H1 (cell line): ENCODE results near the gene KNDC1. TPM values are rescaled to one million over a fixed set of nuclear protein-coding genes. Genes with fewer than 3 reads are reported as not detected.

Experiments
- CTCF ChIA-PET: fragments of 300-600 bp; sonication (Branson Sonifier 250); formaldehyde crosslinking; loops from one replicate; lab custom pipeline; 2021; ENCODE audit not compliant: partially characterized antibody; lab: Charles Lee
- POLR2A ChIA-PET: fragments of 300-600 bp; sonication (Branson Sonifier 250); formaldehyde crosslinking; loops from one replicate; lab custom pipeline; 2021; ENCODE audit warnings: inconsistent platforms; ENCODE audit not compliant: partially characterized antibody; lab: Charles Lee
- DNase-seq, 2 experiments: peaks; one replicate each; pipeline versions ENCODE4 v3.0.0 to v3.0.0-alpha.2; 2010 to 2022; ENCODE audit warnings: low spot score in 2 of 2, low read depth in 1 of 2, mixed read lengths in 1 of 2
- FAIRE-seq: peaks from 2 replicates; lab custom pipeline; 2011; peaks lifted over from hg19 to GRCh38; lab: Jason Lieb, UNC
- H2AFZ ChIP-seq: 2 replicates; pipeline ENCODE4 v1.8.1; 2012; ENCODE audit warnings: low read length, inconsistent platforms
- H2AK5ac ChIP-seq: 2 replicates; pipeline ENCODE4 v1.6.1; 2013; ENCODE audit warnings: low read depth, low read length
- H2BK120ac ChIP-seq: replicated peaks from 2 replicates; pipeline ENCODE3; 2013; ENCODE audit warnings: low read depth, low read length, inconsistent platforms
- H2BK12ac ChIP-seq: 2 replicates; pipeline ENCODE4 v1.6.1; 2013; ENCODE audit warnings: low read depth, low read length
- H2BK15ac ChIP-seq: 2 replicates; pipeline ENCODE4 v1.6.1; 2013; ENCODE audit warnings: low read length
- H2BK20ac ChIP-seq: 2 replicates; pipeline ENCODE4 v1.6.1; 2013; ENCODE audit warnings: low read length
- H2BK5ac ChIP-seq: 2 replicates; pipeline ENCODE4 v1.6.1; 2013; ENCODE audit warnings: low read depth, low read length
- H3K14ac ChIP-seq: 2 replicates; pipeline ENCODE4 v1.6.1; 2013; ENCODE audit warnings: inconsistent platforms; ENCODE audit not compliant: insufficient read length
- H3K18ac ChIP-seq: 2 replicates; pipeline ENCODE4 v1.6.1; 2013; ENCODE audit warnings: low read length; ENCODE audit errors: extremely low read depth
- H3K23ac ChIP-seq: 2 replicates; pipeline ENCODE4 v1.6.1; 2013; ENCODE audit warnings: inconsistent platforms; ENCODE audit not compliant: insufficient read length
- H3K23me2 ChIP-seq: 2 replicates; pipeline ENCODE4 v1.6.1; 2013; ENCODE audit warnings: low read depth, low read length
- H3K27ac ChIP-seq: 2 replicates; pipeline ENCODE4 v1.6.1; 2011; ENCODE audit warnings: low read depth, low read length, inconsistent platforms
- H3K27me3 ChIP-seq, 4 experiments: replicated peaks in 1 of 4; 1 replicate in 1 of 4; 2 replicates in 3 of 4; pipeline versions ENCODE4 v1.6.1 to v1.8.1; 2011 to 2013; ENCODE audit warnings: low read length in 3 of 4, mild to moderate bottlenecking in 3 of 4, inconsistent platforms in 2 of 4, mixed read lengths in 2 of 4, moderate library complexity in 1 of 4; ENCODE audit not compliant: control insufficient read depth in 3 of 4, insufficient read depth in 3 of 4; ENCODE audit errors: extremely low read depth in 1 of 4
- H3K36me3 ChIP-seq, 4 experiments: 2 replicates each; pipeline versions ENCODE4 v1.6.1 to v1.8.1; 2011 to 2013; ENCODE audit warnings: mild to moderate bottlenecking in 4 of 4, low read length in 3 of 4, moderate library complexity in 2 of 4, control low read depth in 1 of 4, inconsistent platforms in 1 of 4; ENCODE audit not compliant: insufficient read depth in 4 of 4, control insufficient read depth in 2 of 4
- H3K4ac ChIP-seq: replicated peaks from 2 replicates; pipeline ENCODE3; 2013; ENCODE audit warnings: low read length, low read depth, mixed read lengths, inconsistent platforms; ENCODE audit not compliant: insufficient read length
- H3K4me1 ChIP-seq, 4 experiments: replicated peaks in 1 of 4; 1 replicate in 1 of 4; 2 replicates in 3 of 4; pipeline versions ENCODE4 v1.6.1 to v1.8.1; 2011 to 2013; ENCODE audit warnings: low read length in 3 of 4, inconsistent platforms in 2 of 4, mixed read lengths in 1 of 4; ENCODE audit not compliant: insufficient read depth in 4 of 4, control insufficient read depth in 3 of 4
- H3K4me2 ChIP-seq, 2 experiments: 2 replicates each; pipeline versions ENCODE4 v1.6.1 to v1.8.1; 2011 to 2013; ENCODE audit warnings: low read depth in 2 of 2, low read length in 2 of 2, control low read depth in 1 of 2, inconsistent platforms in 1 of 2, mild to moderate bottlenecking in 1 of 2; ENCODE audit not compliant: insufficient read depth in 1 of 2
- H3K4me3 ChIP-seq, 4 experiments: fragments of 200-600, 300-600 bp in 1 of 4; sonication (generic), shearing (Covaris generic), sonication (Bioruptor Twin) in 1 of 4; 2 replicates each; pipeline versions ENCODE4 v1.5.1 to v1.8.1; 2011 to 2016; ENCODE audit warnings: low read length in 4 of 4, low read depth in 3 of 4, control low read depth in 2 of 4, inconsistent platforms in 2 of 4, mild to moderate bottlenecking in 2 of 4, mixed read lengths in 1 of 4, moderate library complexity in 1 of 4; ENCODE audit not compliant: insufficient read depth in 2 of 4; ENCODE audit errors: extremely low read depth in 1 of 4
- H3K56ac ChIP-seq: replicated peaks from 2 replicates; pipeline ENCODE3; 2013; ENCODE audit warnings: low read depth, mild to moderate bottlenecking, mixed read lengths, low read length, inconsistent platforms; ENCODE audit not compliant: insufficient read length
- H3K79me1 ChIP-seq: 2 replicates; pipeline ENCODE4 v1.6.1; 2013; ENCODE audit warnings: low read depth, low read length, control low read depth
- H3K79me2 ChIP-seq, 2 experiments: 2 replicates each; pipeline versions ENCODE4 v1.6.1 to v1.8.1; 2012 to 2013; ENCODE audit warnings: low read length in 2 of 2, mild to moderate bottlenecking in 2 of 2, inconsistent platforms in 1 of 2; ENCODE audit not compliant: insufficient read depth in 2 of 2, control insufficient read depth in 1 of 2
- H3K9ac ChIP-seq, 4 experiments: replicated peaks in 1 of 4; 1 replicate in 1 of 4; 2 replicates in 3 of 4; pipeline versions ENCODE4 v1.6.1 to v1.8.1; 2011 to 2013; ENCODE audit warnings: low read depth in 3 of 4, low read length in 3 of 4, control low read depth in 2 of 4, mild to moderate bottlenecking in 2 of 4, moderate library complexity in 2 of 4, inconsistent platforms in 1 of 4; ENCODE audit errors: extremely low read depth in 1 of 4
- H3K9me3 ChIP-seq, 2 experiments: 2 replicates each; pipeline versions ENCODE4 v1.6.1 to v1.8.1; 2012 to 2013; ENCODE audit warnings: mild to moderate bottlenecking in 2 of 2, moderate library complexity in 2 of 2, control low read depth in 1 of 2, inconsistent platforms in 1 of 2, low read depth in 1 of 2, low read length in 1 of 2, mixed read lengths in 1 of 2; ENCODE audit not compliant: insufficient read depth in 2 of 2
- H4K20me1 ChIP-seq, 2 experiments: replicated peaks in 1 of 2; 2 replicates each; pipeline versions ENCODE3 to v1.8.1; 2011 to 2013; ENCODE audit warnings: inconsistent platforms in 2 of 2, low read length in 2 of 2, mild to moderate bottlenecking in 1 of 2; ENCODE audit not compliant: insufficient read depth in 2 of 2, control insufficient read depth in 1 of 2
- H4K5ac ChIP-seq: 2 replicates; pipeline ENCODE4 v1.6.1; 2013; ENCODE audit warnings: low read length, low read depth, mixed read lengths, inconsistent platforms; ENCODE audit not compliant: insufficient read length
- H4K8ac ChIP-seq: 2 replicates; pipeline ENCODE4 v1.8.0; 2013; ENCODE audit warnings: mild to moderate bottlenecking, moderate library complexity, low read length, inconsistent platforms; ENCODE audit not compliant: insufficient read depth; ENCODE audit errors: extremely low read depth
- H4K91ac ChIP-seq: replicated peaks from 2 replicates; pipeline ENCODE3; 2013; ENCODE audit warnings: low read length, mixed read lengths, inconsistent platforms; ENCODE audit not compliant: insufficient read length
- TAF1 ChIP-seq: IDR thresholded peaks from 2 replicates; pipeline ENCODE4 v1.6.1; 2011; ENCODE audit warnings: mild to moderate bottlenecking, low read depth, low read length
- YY1 ChIP-seq: IDR thresholded peaks from 2 replicates; pipeline ENCODE4 v1.6.1; 2011; ENCODE audit warnings: low read depth, mild to moderate bottlenecking, low read length
- whole genome bisulfite sequencing, 2 experiments: shearing (Covaris generic) in 1 of 2; methylation state at CpG; one replicate each; pipeline versions ENCODE4 v1.1.6 to v1.1.7; 2013 to 2015; ENCODE audit warnings: low lambda C conversion rate in 2 of 2, mixed read lengths in 2 of 2, inconsistent platforms in 1 of 2, low coverage in 1 of 2, missing lambda C conversion rate in 1 of 2; ENCODE audit not compliant: insufficient replicate concordance in 2 of 2, insufficient coverage in 1 of 2, insufficient read length in 1 of 2; ENCODE audit errors: extremely low coverage in 1 of 2, missing lambda C conversion rate in 1 of 2; 5-methylcytosine and 5-hydroxymethylcytosine counted together
- polyA plus RNA-seq, 7 experiments: library from polyadenylated mRNA; depleted of rRNA in 3 of 7; stranded (reverse) in 5 of 7; unstranded in 2 of 7; fragments of >200 nt in 5 of 7; fragments of 200-250 nt in 2 of 7; gene quantifications; 1 replicate in 5 of 7; 2 replicates in 1 of 7; 4 replicates in 1 of 7; pipeline versions ENCODE4 v1.2.1 to v1.2.3, GENCODE V29; 2011 to 2013; ENCODE audit warnings: missing spikeins in 2 of 7, mixed read lengths in 2 of 7
- total RNA-seq: library from RNA; stranded (reverse); fragmentation: NEBNext Ultra II Directional; extraction: Animal tissue kit (Norgen Biotek cat#: 25700); gene quantifications from 2 replicates; pipeline ENCODE4 v1.2.1, GENCODE V29; 2021

Gene KNDC1
- total and polyA plus RNA-seq, 2 of the 8 experiments (the other 6 are each of a cell fraction or from before 2014, with no cell fraction given): 7.5 to 16.7 TPM

DNA sequence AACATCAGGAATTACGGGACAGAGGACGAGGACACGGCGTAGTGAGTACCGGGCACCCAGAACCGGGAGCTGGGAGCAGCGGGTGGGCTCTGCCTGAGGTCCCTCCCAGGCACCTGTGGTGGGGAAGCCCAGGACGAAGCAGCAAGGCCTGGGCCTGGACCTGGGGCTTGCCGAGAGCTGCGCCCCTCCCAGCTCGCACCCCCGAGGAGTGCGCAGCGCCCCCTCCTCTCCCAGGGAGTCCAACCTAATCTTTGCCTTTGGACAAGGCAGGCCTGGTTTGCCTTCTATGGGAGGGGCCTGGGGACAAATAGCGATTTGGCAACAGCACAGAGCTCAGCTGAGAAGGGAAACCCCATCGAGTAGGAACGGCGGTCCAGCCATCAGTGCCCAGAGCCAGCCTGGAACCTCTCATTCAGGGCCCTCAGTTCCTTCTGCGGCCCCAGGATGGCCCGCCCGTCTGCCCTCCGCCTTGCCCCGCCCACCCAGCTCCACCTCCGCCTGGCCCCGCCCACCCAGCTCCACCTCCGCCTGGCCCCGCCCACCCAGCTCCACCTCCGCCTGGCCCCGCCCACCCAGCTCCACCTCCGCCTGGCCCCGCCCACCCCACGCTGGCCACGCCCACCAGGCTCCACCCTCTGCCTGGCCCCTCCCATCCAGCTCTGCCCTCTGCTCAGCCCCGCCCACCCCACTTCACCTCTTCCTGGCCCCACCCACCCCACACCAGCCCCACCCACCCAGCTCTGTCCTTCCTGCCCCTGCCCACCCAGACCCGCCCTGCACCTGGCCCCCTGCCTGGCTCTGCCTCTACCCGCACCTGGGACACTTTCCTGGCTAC, 32.5 kb upstream of the KNDC1 start:
- H2AK5ac ChIP-seq: no peak overlapping the region
- no peak overlapping the region for H2BK5ac ChIP-seq
- H3K36me3 ChIP-seq: no peaks in the 10 kb centered on the region
- no peak overlapping the region for H2BK12ac ChIP-seq
- no peak overlapping the region for H3K18ac ChIP-seq
- no peak for FAIRE-seq
- ChIA-PET CTCF (interaction anchor here (0.8 to 1.7 kb wide), 6 partner anchors 16 to 223 kb away, joined by 3 to 6 read pairs (median 4); no protein-coding TSS in a partner anchor), POLR2A (interaction anchor here (0.7 kb wide), 1 partner anchor 30 kb away, joined by 3 read pairs; no protein-coding TSS in a partner anchor)
- no peak overlapping the region for H3K4ac ChIP-seq
- no peaks in the 10 kb centered on the region for H3K79me1 ChIP-seq
- no peak overlapping the region for H2BK15ac ChIP-seq
- H3K4me2 ChIP-seq: no peak overlapping the region
- no peak overlapping the region for H2AFZ ChIP-seq
- no peak overlapping the region for H3K23ac ChIP-seq
- peak in 1 of 2 experiments; percentile 88 for DNase-seq
- no peak overlapping the region for H3K9ac ChIP-seq
- H3K27me3 ChIP-seq: no peaks in the 10 kb centered on the region
- no peak overlapping the region for H3K14ac ChIP-seq
- H4K20me1 ChIP-seq: peaks cover 0 to 8% of the 10 kb centered on the region in 2 experiments
- no peak overlapping the region; the same call in 1 of the 2 replicates for H4K8ac ChIP-seq
- H3K4me3 ChIP-seq: no peak overlapping the region
- H3K9me3 ChIP-seq: peaks cover 0 to 5% of the 10 kb centered on the region in 2 experiments; a peak in 1 of 4 replicates
- H3K27ac ChIP-seq: no peak overlapping the region
- TF ChIP-seq TAF1 (0 out of 2 replicates have a peak, but pooled peaks have one; percentile 36), YY1 (no peak)
- no peak overlapping the region for H2BK120ac ChIP-seq
- 0 out of 2 replicates have a peak, but pooled peaks cover 4% of the 10 kb centered on the region for H3K23me2 ChIP-seq
- no peak overlapping the region for H4K91ac ChIP-seq
- 90% methylated on average over 16 of the region's 36 CpGs; no CpG with 5 or more reads in 1 of the 2 experiments for WGBS, 2 experiments
- no peak overlapping the region for H2BK20ac ChIP-seq
- peaks cover 0 to 3% (median 0%) of the 10 kb centered on the region in 4 experiments; a peak in 2 of 7 replicates for H3K4me1 ChIP-seq
- peak overlapping the region; percentile 15 for H4K5ac ChIP-seq
- no peaks in the 10 kb centered on the region for H3K79me2 ChIP-seq
- no peak overlapping the region for H3K56ac ChIP-seq
